GM11168 (cell line): ENCODE data around the gene KCNH1.
"Not testable (repeated sequence)": the region's sequence is repeated elsewhere in the genome, so short reads cannot be mapped to it uniquely, and the experiment has no call there.

ENCODE experiments used
- in situ Hi-C: fragments of 300-500 bp; cut with MboI; formaldehyde crosslinking; loops from one replicate; pipeline ENCODE4 v1.12.0; 2022; ENCODE audit warnings: low sequenced_read_pairs; ENCODE audit not compliant: unreplicated experiment

Gene KCNH1

DNA sequence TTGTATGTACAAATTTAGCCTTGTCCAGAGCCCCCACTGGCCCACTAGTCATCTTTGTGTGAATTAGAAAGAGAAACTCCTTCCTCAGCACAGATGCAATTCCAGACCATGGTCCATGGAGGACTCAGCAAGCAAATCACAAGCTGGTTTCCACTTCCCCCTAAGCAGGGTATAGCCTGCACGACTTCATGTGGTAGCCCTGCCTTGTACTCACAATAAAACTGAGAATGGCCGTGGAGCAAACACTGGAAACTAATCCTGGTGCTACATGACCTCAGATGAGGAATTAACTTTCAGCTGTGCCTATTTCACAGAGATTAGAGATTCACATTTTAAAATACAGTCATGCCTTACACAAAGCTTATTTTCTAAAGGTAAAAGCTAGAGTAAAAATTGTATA lies 32.5 kb downstream of the KCNH1 start:
- in situ Hi-C loops: no loop called here

DNA sequence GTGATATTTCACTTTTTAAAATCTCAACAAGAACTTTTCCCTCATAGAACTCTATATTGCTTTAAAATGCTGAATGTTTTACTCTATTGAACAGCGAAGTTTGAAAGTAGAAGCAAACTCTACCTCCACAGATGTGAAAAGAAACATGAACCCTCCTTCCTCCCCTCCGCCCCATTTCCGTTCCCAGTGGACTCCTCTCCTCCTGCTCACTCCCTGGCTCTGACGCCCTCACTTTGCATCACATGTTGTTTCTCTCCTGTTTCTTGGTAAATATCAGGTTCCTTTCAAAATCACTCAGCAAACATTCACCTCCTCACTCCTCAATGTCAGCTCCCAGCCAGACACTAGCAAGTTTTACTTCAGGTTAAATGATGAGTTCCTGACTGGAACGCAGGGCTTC lies 34.6 kb downstream of the KCNH1 start:
- in situ Hi-C loops: no loop called here

DNA sequence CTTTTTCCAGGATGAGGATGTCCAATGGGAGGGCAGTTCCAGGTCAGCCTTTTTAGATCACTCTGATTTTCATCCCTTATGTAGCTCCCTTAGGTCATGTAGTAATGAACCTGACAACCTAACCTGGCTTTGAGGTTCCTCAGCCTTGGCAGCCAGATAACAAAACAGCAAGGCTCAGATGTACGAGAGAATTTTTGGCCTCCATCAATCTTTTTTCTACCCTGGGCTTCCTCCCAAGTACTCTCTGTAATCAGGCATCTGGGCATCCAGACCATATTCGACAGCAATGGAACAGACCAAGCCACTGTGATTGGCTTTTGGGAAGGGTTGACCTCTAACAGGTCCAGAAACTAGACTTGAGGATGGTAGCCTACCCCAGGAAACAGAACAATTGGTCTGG lies 38.6 kb downstream of the KCNH1 start:
- in situ Hi-C loops: no loop called here

DNA sequence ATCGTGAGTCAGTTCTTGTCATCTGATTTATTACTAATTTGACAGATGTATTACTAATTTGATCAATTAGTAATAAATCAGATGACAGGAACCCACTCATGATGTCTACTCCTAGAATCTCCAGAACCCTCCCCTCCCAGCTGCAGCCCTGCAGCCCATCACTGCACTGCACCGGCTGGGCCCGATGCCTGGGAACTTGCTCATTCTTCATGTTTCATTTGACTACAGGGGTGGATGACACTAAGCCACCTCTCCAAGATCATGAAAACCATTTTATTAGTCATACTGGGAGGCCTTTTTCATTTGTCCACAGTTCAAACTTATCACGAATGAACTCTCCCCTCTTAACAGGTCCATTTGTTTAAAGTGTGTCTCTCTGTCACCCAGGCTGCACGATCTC lies 41.0 kb downstream of the KCNH1 start:
- in situ Hi-C loops: no loop called here

DNA sequence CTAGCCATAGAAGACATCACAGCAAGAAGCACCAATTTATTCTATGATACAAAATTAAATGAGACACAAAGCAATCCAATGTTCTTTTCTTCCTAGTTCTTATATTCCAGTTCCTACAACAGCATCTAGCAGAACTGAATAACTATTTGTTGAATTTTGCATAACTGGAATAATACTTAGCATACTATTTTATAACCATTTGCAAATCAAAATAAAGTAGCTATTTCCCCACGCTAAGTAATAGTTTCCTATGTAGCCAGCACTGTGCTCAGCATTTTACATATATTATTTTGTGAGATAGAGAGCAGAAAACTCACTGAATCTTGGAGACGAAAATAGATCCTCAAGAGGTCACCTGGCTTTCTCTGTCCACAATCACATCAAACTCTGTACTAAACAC lies 42.1 kb downstream of the KCNH1 start:
- in situ Hi-C loops: no loop called here

DNA sequence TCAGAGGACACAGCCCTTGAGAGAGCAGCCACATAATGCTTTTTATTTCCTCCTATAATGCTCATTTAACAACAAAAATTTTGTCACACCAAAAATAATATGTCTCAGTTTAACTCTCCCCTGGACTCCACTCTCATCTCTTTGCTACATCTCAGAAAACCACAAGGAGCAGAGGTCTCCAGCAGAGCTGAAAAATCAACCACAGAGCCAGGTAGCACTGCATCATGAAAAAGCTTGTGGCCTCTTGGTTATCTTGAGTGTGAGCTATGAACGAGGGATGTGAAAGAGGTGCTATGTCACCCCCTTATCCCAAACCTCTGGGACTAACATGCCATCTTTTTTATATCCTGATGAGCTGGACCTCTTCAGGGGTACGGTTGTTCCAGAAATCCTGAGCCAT lies 44.4 kb downstream of the KCNH1 start:
- in situ Hi-C loops: no loop called here

DNA sequence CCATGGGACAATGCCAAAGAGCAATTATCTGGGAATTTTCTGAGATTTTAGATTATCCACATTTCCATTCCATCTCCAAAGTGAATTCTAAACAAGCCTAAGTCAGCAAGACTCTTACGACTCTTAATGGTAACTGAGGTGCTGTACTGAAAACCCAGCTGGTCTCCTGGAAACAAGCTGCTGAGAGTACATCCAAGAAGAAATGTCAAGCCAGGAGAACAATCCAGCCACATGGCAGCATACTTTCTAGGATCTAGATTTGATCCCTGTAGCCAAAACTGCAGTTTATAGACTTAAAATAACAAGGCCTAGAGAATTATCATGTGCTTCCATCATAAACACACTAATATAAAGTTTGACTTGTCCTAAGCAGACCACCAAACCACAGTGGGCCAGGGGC lies 45.8 kb downstream of the KCNH1 start:
- in situ Hi-C loops: no loop called here

DNA sequence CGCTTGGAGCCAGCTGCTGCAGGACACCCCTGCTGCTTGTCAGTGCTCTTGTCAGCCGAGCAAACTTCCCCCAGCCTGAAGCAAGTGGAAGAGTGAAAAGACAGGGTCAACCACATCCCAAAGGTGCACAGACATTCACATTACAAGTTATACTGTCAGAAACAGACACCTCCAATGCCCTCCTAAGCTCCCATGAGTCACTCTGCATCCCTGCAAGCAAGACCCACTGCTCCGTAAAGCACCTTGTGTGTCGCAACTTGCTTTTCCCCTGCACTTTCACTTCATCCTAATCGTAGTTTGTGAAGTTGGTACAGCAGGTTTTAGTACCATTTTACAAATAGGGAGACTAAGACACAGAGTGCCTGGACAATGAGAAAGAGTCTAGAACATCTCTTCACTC lies 51.1 kb downstream of the KCNH1 start:
- in situ Hi-C loops: no loop called here

DNA sequence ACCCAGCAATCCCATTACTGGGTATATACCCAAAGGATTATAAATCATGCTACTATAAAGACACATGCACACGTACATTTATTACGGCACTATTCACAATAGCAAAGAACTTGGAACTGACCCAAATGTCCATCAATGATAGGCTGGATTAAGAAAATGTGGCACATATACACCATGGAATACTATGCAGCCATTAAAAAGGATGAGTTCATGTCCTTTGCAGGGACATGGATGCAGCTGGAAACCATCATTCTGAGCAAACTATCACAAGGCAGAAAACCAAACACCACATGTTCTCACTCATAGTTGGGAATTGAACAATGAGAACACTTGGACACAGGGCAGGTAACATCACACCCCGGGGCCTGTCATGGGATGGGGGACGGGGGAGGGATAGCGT lies 52.5 kb downstream of the KCNH1 start:
- in situ Hi-C loops: not testable (repeated sequence)

DNA sequence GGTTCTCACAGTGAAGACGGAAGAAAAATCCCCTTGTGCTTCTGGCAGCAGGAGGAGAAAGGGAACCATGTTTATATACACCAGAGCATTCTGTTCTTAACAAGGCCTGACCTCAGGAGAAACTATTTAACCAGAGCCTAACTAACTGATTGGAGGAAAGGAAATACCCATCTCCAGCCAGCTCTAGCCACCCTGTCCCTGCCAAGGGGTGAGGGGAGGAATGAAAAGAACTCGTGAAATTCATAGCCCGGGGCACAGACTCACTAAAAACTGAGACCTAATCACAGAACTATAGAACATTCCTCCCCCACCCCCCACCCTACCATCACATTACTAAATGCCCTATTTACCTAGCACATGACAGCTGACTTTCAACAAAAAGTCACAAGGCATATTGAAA lies 65.0 kb downstream of the KCNH1 start:
- in situ Hi-C loops: no loop called here

DNA sequence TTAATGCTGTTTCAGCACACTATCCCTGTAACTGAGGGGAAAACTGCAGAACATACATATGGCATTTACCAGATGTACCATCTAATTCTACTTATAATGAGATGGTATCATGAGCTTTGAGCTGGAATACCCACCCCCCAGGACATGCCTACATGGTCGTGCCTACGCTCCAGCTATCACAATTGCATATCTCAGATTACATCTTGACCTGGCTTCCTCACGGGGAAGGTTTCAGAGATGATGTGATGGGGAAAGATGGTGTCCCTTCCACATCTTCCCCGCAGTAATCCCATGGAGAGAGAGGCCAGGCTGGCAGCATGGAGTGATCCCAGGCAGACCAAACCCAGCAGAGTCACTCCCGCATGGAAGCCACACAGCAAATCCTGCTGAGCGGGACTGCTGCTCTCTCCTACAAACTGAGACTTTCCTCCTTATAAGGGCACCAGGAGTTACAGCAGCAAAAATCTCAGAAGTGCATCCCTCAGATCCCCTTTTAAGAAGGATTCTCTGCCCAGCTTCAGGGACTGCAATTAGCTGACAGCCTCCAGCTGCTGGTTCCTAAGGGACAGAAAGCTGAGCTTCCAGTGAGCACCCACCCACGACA lies 67.1 kb downstream of the KCNH1 start:
- in situ Hi-C loops: no loop called here

DNA sequence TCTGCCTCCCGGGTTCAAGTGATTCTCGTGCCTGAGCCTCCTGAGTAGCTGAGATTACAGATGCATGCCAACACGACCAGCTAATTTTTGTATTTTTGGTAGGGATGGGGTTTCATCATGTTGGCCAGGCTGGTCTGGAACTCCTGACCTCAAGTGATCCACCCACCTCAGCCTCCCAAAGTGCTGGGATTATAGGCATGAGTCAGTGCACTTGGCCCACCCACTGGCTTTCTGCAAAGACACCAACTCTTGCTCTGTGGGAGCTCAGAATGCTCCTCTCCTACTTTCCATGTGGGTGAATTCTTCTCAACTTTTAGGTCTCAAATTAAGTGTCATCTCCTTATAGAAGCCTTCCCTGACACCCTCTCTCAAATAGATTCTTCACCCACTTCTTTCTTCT lies 92.1 kb downstream of the KCNH1 start:
- in situ Hi-C loops: not testable (repeated sequence)

DNA sequence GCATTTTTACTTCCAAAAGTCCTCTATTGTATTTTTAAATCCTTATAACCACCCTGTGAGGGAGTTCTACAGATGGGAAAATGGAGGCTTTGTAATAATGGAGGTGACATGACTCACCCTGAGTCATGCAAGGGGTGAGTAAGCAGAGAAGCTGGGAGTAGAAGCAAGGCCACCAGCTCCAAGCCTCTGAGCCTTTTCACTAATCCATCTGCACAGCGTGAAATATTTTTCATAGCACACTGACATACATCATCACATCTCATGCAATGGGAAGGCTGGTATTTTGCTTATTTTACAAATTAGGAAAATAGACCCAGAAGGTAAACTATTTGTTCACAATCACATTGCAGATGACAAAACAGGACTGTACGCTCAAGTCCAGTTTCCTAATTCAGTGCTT lies 96.9 kb downstream of the KCNH1 start:
- in situ Hi-C loops: no loop called here

DNA sequence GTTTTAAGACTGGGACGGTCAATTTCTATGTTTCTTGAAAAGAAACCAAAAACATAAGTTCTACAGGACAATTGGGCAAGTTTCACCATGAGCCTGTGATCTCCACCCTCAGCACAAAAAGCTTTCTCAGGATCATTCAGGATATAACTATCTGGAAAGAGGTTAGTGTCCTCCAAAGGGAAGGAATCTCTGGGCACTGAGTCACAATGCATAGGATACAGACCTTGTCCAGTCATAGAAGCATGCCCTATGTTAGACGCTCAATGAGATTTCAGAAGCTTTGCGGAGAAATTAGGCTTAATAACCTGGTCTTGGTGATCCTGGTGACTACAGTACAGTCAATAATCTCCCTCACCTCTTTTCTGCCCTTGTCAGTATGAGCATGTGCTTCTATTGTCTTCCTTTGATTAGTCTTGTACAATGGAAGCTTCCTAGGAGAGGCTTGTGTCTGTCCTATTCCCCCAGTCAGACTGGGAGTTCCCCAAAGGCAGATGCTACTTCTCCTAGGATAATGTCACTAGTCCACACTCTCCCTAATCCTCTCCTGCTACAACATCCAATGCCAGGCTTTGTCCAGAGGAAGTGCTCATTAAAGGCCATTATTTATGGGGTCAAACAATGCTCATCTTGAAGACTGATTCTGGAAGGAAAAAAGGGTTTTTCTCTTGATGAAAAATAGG lies 97.4 kb downstream of the KCNH1 start:
- in situ Hi-C loops: no loop called here

DNA sequence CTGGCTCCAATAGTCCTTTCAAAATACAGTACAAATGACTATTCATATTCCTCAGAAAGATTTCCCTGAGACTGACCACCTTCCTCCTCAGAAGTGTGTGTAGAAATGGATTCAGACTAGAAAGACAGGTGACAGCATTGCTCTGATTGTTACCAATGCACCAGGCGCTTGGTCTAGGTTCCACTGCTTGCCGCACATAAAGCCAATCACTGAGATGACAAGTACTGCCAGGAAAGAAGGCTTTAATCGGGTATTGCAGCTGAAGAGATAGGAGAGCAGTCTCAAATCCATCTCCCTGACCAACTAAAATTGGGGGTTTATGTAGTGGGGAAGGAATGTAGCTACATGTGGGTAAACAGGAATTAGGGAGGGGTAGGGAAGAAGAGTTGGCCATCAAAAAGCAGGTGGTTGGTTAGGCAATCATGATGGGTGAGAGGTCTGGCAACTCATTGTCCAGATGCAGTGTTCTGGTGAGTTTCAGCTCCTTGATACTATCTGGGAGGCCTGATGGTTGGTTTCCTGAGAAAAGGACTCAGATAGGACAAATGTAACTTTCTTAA lies 98.0 kb downstream of the KCNH1 start:
- in situ Hi-C loops: no loop called here

DNA sequence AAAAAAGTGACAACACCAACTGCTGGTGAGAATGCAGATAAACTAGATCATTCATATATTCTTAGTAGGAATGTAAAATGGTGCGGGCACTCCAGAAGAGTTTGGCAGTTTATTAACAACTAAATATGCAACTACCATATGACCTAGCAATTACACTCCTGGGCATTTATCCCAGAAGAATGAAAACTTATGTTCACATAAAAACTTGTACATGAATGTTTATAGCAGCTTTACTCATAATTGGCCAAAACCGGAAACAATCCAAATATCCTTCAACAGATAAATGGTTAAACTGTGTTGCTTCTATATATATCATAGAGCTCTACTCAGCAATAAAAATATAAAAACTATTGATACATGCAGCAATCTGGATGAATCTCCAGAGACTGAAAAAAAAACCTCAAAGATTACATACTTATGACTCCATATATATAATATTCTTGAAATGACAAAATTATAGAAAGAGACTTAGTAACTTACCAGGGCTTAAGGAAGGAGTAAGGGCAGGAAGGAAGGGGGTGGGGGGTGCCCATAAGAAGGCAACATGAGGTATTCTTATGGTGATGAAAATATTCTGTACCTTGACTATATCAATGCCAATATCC lies 99.9 kb downstream of the KCNH1 start:
- in situ Hi-C loops: no loop called here

DNA sequence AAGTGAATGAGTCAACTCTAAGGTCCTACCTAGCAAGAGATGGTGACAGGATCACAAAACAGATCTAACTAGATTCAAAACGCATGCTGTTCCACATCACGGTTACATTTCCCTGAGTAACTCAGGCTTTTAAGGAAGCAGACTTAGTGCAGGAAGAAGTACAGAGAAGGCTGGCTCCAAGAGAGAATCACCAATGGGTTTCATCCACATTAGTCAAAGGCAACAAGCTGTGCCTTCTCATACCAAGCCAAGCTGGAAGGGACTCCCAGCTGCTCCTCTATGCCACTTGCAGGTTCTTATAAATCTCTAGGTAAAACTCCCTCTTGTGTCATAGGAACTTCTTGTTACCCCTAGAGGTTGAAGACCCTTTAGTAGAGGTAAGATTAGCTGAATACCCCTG lies 109.0 kb downstream of the KCNH1 start:
- in situ Hi-C loops: no loop called here

DNA sequence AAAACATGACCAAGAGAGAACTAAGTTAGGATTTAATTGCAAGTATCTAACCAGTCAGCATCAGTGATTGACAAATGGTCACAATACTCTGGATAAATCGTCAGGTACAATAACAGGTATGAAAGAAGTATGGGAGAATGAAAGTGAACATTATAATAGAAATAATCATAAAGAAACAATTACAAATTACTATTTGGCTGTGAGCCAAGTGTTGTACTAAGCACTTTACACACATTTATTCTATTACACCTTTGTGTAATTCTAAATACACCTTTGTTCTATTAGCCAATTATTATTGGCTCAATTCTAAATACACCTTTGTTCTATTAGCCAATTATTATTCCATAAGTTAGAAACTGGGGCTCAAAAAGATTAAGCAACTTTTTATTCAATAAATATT lies 114.7 kb downstream of the KCNH1 start:
- in situ Hi-C loops: no loop called here

DNA sequence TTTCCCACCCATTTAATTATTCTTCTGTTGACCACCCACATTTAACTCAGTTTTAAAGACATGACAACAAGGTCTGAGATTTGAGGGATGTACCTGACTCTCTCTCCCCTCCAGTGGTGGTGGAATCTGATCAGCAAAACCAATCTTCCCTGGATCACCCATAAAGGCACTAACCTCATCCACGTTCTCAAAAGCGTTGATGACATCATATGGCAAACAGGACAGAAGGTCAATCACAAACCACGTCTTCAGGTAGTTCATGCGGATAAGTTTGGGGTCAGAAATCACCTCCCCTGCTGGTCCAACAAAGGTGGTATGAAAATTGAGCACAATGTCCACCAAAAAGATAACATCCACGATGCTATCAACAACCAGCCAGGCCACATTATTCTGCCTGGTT lies 115.3 kb downstream of the KCNH1 start:
- in situ Hi-C loops: no loop called here

DNA sequence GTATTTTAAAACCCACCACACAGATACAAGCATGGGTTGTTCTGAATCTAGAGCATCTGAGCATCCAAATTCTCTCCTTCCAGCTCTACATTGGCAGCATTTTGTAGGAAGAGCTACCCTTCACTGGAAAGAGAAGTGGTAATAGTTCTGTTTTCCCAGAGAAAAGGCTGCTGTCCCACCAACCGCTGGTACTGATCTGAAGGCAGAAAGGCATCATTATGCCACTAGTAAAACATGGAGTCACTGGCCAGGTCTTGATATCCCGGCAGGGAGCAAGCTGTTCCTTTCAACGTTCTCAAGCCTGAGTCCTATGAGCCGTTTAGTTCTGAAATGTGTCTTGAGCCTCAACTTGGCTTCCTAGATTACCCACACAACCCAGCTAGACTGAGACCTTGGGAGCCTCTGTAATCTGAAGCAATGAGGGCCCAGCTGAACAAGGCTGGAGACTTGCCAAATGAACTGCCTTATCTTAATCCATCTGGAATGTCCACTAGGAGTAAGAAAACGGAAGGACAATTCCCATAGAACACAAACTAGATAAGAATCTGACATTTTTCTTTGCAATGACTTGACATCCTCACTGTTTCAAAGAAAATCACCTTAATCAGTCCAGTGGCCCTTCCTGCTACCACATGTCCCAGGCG lies 116.8 kb downstream of the KCNH1 start:
- in situ Hi-C loops: no loop called here

DNA sequence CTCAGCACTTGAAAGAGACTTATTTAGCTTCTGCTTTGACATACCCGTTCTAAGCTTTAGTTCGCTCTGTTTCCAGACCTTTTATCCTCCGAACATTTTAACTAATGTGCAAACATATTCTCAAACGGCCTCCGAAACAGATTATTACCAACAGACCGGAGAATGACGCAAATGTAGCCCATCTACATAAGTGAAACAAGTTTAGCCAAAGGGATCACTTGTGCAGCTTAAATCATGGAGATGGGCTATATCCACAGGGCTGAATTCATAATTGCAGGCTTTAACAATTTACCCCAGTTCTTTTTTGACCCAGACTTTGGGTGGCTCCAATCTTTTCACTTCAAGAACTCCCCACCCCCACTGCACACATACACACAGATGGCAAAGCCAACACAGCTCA lies 119.7 kb downstream of the KCNH1 start:
- in situ Hi-C loops: no loop called here
